Neuronal stem cell (in vitro differentiated cells): Measurements from ENCODE around the gene BBS10.
A peak's percentile ranks its signal among the peaks of the same experiment; 100 is the strongest.

Experiments
- DNase-seq: peaks from one replicate; pipeline ENCODE4 v3.0.0-alpha.2; 2013; ENCODE audit warnings: low spot score
- H2AFZ ChIP-seq: one replicate; pipeline ENCODE4 v1.6.1; 2013; ENCODE audit warnings: mild to moderate bottlenecking, low read length, inconsistent platforms
- H2AK5ac ChIP-seq: 2 replicates; pipeline ENCODE4 v1.6.1; 2013; ENCODE audit warnings: low read depth, mild to moderate bottlenecking, inconsistent platforms, low read length, moderate library complexity, mixed read lengths
- H2BK120ac ChIP-seq: 2 replicates; pipeline ENCODE4 v1.6.1; 2013; ENCODE audit warnings: low read depth, mild to moderate bottlenecking, inconsistent platforms, low read length, moderate library complexity, mixed read lengths
- H2BK12ac ChIP-seq: one replicate; pipeline ENCODE4 v1.6.1; 2013; ENCODE audit warnings: low read length, inconsistent platforms
- H2BK15ac ChIP-seq: 2 replicates; pipeline ENCODE4 v1.6.1; 2013; ENCODE audit warnings: mild to moderate bottlenecking, low read length, inconsistent platforms, mixed read lengths
- H2BK5ac ChIP-seq: one replicate; pipeline ENCODE4 v1.6.1; 2013; ENCODE audit warnings: inconsistent platforms, mild to moderate bottlenecking, low read length, moderate library complexity
- H3K14ac ChIP-seq: one replicate; pipeline ENCODE4 v1.6.1; 2013; ENCODE audit warnings: low read length, inconsistent platforms
- H3K18ac ChIP-seq: 2 replicates; pipeline ENCODE4 v1.6.1; 2013; ENCODE audit warnings: low read length, inconsistent platforms
- H3K23ac ChIP-seq: 2 replicates; pipeline ENCODE4 v1.6.1; 2013; ENCODE audit warnings: low read depth, mild to moderate bottlenecking, mixed read lengths, low read length, inconsistent platforms; ENCODE audit not compliant: poor library complexity
- H3K27ac ChIP-seq: replicated peaks from 3 replicates; pipeline ENCODE4 v1.5.1; 2013; ENCODE audit warnings: low read length, inconsistent platforms
- H3K27me3 ChIP-seq, 3 experiments: 2 replicates each; pipeline ENCODE4 v1.6.1; 2013; ENCODE audit warnings: low read length in 3 of 3, mild to moderate bottlenecking in 2 of 3, inconsistent platforms in 1 of 3, low read depth in 1 of 3, mixed read lengths in 1 of 3, moderate library complexity in 1 of 3; ENCODE audit not compliant: control insufficient read depth in 3 of 3, insufficient read depth in 3 of 3
- H3K36me3 ChIP-seq, 2 donors: replicated peaks in 1 of 2; 2 replicates each; pipeline ENCODE4 v1.6.1; 2013; ENCODE audit warnings: low read length in 2 of 2; ENCODE audit not compliant: control insufficient read depth in 2 of 2, insufficient read depth in 2 of 2
- H3K4ac ChIP-seq: 2 replicates; pipeline ENCODE4 v1.6.1; 2013; ENCODE audit warnings: inconsistent platforms, mild to moderate bottlenecking, low read length, moderate library complexity
- H3K4me1 ChIP-seq, 2 donors: 1 replicate in 1 of 2; 2 replicates in 1 of 2; pipeline ENCODE4 v1.6.1; 2013; ENCODE audit warnings: low read length in 2 of 2, low read depth in 1 of 2; ENCODE audit not compliant: control insufficient read depth in 2 of 2, insufficient read depth in 1 of 2
- H3K4me2 ChIP-seq: one replicate; pipeline ENCODE4 v1.6.1; 2013; ENCODE audit warnings: mild to moderate bottlenecking, low read length, inconsistent platforms; ENCODE audit not compliant: insufficient read depth, poor library complexity, severe bottlenecking
- H3K4me3 ChIP-seq, 2 donors: 2 replicates each; pipeline ENCODE4 v1.5.1; 2013; ENCODE audit warnings: low read length in 2 of 2, mild to moderate bottlenecking in 2 of 2, inconsistent platforms in 1 of 2, moderate library complexity in 1 of 2
- H3K79me1 ChIP-seq: one replicate; pipeline ENCODE4 v1.6.1; 2013; ENCODE audit warnings: low read depth, mild to moderate bottlenecking, inconsistent platforms, low read length, moderate library complexity
- H3K9ac ChIP-seq: one replicate; pipeline ENCODE4 v1.6.1; 2013; ENCODE audit warnings: mild to moderate bottlenecking, low read depth, low read length, inconsistent platforms; ENCODE audit not compliant: poor library complexity
- H3K9me3 ChIP-seq, 2 donors: replicated peaks in 1 of 2; 2 replicates each; pipeline versions ENCODE3 to v1.6.1; 2013; ENCODE audit warnings: low read length in 2 of 2, mild to moderate bottlenecking in 2 of 2, inconsistent platforms in 1 of 2, low read depth in 1 of 2, mixed read lengths in 1 of 2, moderate library complexity in 1 of 2; ENCODE audit not compliant: control insufficient read depth in 2 of 2, insufficient read depth in 1 of 2
- H4K8ac ChIP-seq: one replicate; pipeline ENCODE4 v1.6.1; 2013; ENCODE audit warnings: low read depth, mild to moderate bottlenecking, inconsistent platforms, low read length, moderate library complexity
- H4K91ac ChIP-seq: one replicate; pipeline ENCODE4 v1.6.1; 2013; ENCODE audit warnings: low read length, low read depth, mild to moderate bottlenecking, inconsistent platforms; ENCODE audit not compliant: poor library complexity
- WGBS, 2 donors: extraction: QIAGEN DNeasy Blood & Tissue Kit; methylation state at CpG; one replicate each; pipeline ENCODE4 v1.1.7; 2013; ENCODE audit warnings: missing lambda C conversion rate in 2 of 2, mixed read lengths in 1 of 2; ENCODE audit not compliant: insufficient read length in 2 of 2, insufficient replicate concordance in 1 of 2; ENCODE audit errors: extremely low coverage in 2 of 2; 5-methylcytosine and 5-hydroxymethylcytosine counted together

Gene BBS10

DNA sequence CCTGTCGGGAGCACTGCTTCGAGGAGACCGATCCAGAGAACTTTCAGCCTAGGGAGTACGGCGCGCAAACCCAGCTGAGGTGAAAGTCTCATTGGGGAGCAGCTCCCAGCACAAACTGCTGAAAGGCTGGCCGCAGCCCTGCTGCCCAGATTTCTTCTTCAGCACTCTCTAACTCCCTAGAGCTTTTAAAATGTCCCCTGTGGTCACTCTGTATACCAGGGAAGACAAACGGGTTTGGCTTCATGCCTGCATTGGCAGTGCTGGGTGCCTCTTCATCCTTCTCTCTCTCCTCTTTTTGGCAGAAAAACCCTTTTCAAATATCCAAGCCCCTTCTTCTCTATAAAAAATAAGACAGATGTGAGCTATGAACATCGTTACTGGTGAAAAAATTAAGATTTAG is 34.9 kb downstream of the BBS10 start:
- Histone ChIP-seq H3K27me3 (peaks cover 0 to 12% (median 0%) of the 10 kb centered on the region in 3 experiments), H3K79me1 (no peaks in the 10 kb centered on the region), H2AFZ (peak overlapping the region; percentile 59), H2BK5ac (no peak overlapping the region), H2BK12ac (no peak overlapping the region), H2AK5ac (no peak overlapping the region), H3K9me3 (no peaks in the 10 kb centered on the region), H3K18ac (no peak overlapping the region), H3K4ac (no peak overlapping the region), H2BK15ac (no peak overlapping the region), H4K8ac (no peak overlapping the region), H3K4me3 (no peak overlapping the region), H3K23ac (no peak overlapping the region), H4K91ac (no peak overlapping the region), H3K36me3 (no peaks in the 10 kb centered on the region), H3K14ac (no peak overlapping the region), H2BK120ac (no peak overlapping the region), H3K9ac (no peak overlapping the region), H3K27ac (no peak overlapping the region), H3K4me1 (peaks cover 5 to 7% of the 10 kb centered on the region in 2 donors), H3K4me2 (no peak overlapping the region)
- WGBS, 2 donors: no CpG with 5 or more reads among the region's 9 CpGs
- DNase-seq: no peak

GRCh38 chr12:76312315-76312714 is 35.9 kb downstream of the BBS10 start:
- Histone ChIP-seq H3K36me3 (no peaks in the 10 kb centered on the region), H3K4me2 (no peak overlapping the region), H2BK120ac (no peak overlapping the region), H3K4me1 (peaks cover 5 to 7% of the 10 kb centered on the region in 2 donors), H4K8ac (no peak overlapping the region), H3K23ac (no peak overlapping the region), H2AK5ac (no peak overlapping the region), H3K9ac (no peak overlapping the region), H3K9me3 (no peaks in the 10 kb centered on the region), H3K27ac (no peak overlapping the region), H3K4me3 (no peak overlapping the region), H2BK15ac (no peak overlapping the region), H3K4ac (no peak overlapping the region), H3K18ac (no peak overlapping the region), H2BK5ac (no peak overlapping the region), H3K27me3 (peaks cover 0 to 12% (median 0%) of the 10 kb centered on the region in 3 experiments), H3K14ac (no peak overlapping the region), H3K79me1 (no peaks in the 10 kb centered on the region), H2BK12ac (no peak overlapping the region), H2AFZ (peak overlapping the region; percentile 88), H4K91ac (no peak overlapping the region)
- no peak for DNase-seq
- no CpG with 5 or more reads among the region's 7 CpGs for WGBS, 2 donors

DNA sequence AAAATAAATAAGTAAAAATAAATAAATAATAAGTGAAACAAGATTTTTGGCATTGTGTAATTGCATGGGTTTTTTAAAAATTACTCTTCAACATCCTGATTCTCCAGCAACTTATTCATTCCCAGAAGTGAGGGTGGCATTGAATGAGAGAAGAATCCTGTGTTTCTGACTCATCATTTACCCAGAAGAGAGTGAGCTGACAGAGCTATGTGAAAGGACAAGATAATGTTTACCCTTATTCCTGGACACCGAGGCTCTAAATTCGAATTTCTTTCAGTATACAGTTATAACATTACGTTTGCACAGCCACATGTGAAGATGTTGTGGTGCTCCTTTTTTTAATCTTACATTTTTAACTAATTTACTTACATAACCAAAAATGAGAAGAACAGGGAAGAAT is 36.4 kb downstream of the BBS10 start:
- Histone ChIP-seq H3K79me1 (no peaks in the 10 kb centered on the region), H2BK120ac (no peak overlapping the region), H3K9me3 (no peaks in the 10 kb centered on the region), H2AK5ac (no peak overlapping the region), H2BK15ac (no peak overlapping the region), H3K14ac (no peak overlapping the region), H3K9ac (no peak overlapping the region), H3K23ac (no peak overlapping the region), H3K4me3 (no peak overlapping the region), H3K4ac (no peak overlapping the region), H2AFZ (peak overlapping the region; percentile 88), H3K18ac (no peak overlapping the region), H3K4me2 (no peak overlapping the region), H4K8ac (no peak overlapping the region), H3K36me3 (no peaks in the 10 kb centered on the region), H2BK12ac (no peak overlapping the region), H4K91ac (no peak overlapping the region), H3K4me1 (peaks cover 5 to 7% of the 10 kb centered on the region in 2 donors), H2BK5ac (no peak overlapping the region), H3K27ac (no peak overlapping the region), H3K27me3 (peaks cover 0 to 12% (median 0%) of the 10 kb centered on the region in 3 experiments)
- no peak for DNase-seq
- no CpG with 5 or more reads among the region's 3 CpGs for WGBS, 2 donors

DNA sequence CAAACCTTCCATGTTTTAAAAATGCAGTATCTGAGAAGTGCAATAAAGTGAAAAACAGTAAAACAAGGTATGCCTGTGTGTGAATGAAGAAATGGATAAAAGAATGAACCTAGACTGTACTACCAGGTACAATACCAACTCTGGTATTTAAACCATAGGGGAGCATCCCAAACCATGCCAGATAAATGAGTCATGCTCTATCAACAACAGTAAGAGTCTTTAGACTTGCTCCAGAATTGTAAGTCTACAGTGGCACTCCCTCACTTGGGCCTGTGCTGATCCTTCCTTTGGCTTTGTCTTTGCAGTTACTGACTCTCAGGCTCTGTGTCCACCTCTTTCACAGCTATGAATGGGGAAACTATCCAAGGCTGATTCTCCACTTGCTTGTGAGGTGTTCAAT is 38.1 kb downstream of the BBS10 start:
- H3K4me2 ChIP-seq: no peak overlapping the region
- H4K8ac ChIP-seq: no peak overlapping the region
- peaks cover 0 to under 1% (median 0%) of the 10 kb centered on the region in 3 experiments for H3K27me3 ChIP-seq
- H2BK12ac ChIP-seq: no peak overlapping the region
- no peak overlapping the region for H2BK15ac ChIP-seq
- H3K36me3 ChIP-seq: no peaks in the 10 kb centered on the region
- H2BK120ac ChIP-seq: no peak overlapping the region
- peaks cover 5 to 7% of the 10 kb centered on the region in 2 donors for H3K4me1 ChIP-seq
- no peaks in the 10 kb centered on the region for H3K9me3 ChIP-seq
- no peaks in the 10 kb centered on the region for H3K79me1 ChIP-seq
- no peak overlapping the region for H3K23ac ChIP-seq
- no peak overlapping the region for H3K14ac ChIP-seq
- no peak overlapping the region for H3K27ac ChIP-seq
- H2BK5ac ChIP-seq: no peak overlapping the region
- H3K9ac ChIP-seq: no peak overlapping the region
- H3K4me3 ChIP-seq: no peak overlapping the region
- H3K18ac ChIP-seq: no peak overlapping the region
- no peak overlapping the region for H4K91ac ChIP-seq
- no peak overlapping the region for H2AK5ac ChIP-seq
- no peak overlapping the region for H3K4ac ChIP-seq
- no peak overlapping the region for H2AFZ ChIP-seq
- no peak for DNase-seq
